HFFc6 (cell line): ENCODE data around the gene ELMO1. TPM values are rescaled to one million over a fixed set of nuclear protein-coding genes. Genes with fewer than 3 reads are reported as not detected.

ENCODE experiments used
- DNase-seq: peaks from one replicate; pipeline ENCODE4 v3.0.0-alpha.2; 2018
- H3K27ac Mint-ChIP-seq: 2 replicates; pipeline ENCODE4 v1.8.0; 2020; ENCODE audit warnings: mild to moderate bottlenecking, mixed read lengths
- H3K27me3 Mint-ChIP-seq: 2 replicates; pipeline ENCODE4 v1.8.0; 2021; ENCODE audit warnings: mild to moderate bottlenecking, moderate library complexity, mixed read lengths; ENCODE audit not compliant: insufficient read depth
- H3K36me3 Mint-ChIP-seq: 2 replicates; pipeline ENCODE4 v1.8.0; 2021; ENCODE audit warnings: low read depth, mixed read lengths
- H3K4me1 Mint-ChIP-seq: 2 replicates; pipeline ENCODE4 v1.8.0; 2020; ENCODE audit warnings: low read depth, mixed read lengths
- H3K4me3 Mint-ChIP-seq: 2 replicates; pipeline ENCODE4 v1.8.0; 2020; ENCODE audit warnings: mild to moderate bottlenecking, moderate library complexity, mixed read lengths
- H3K9me3 Mint-ChIP-seq: 2 replicates; pipeline ENCODE4 v1.8.0; 2020; ENCODE audit warnings: mild to moderate bottlenecking, mixed read lengths
- CTCF ChIP-seq: fragments of 200-600 bp; sonication (generic); IDR thresholded peaks from 2 replicates; pipeline ENCODE4 v1.5.0; 2021; ENCODE audit warnings: antibody characterized with exemption, mild to moderate bottlenecking
- total RNA-seq, 6 experiments: library from RNA; stranded (reverse); fragmentation: NEBNext Ultra II Directional; extraction: Animal tissue kit (Norgen Biotek cat#: 25700); gene quantifications; 2 replicates in 1 of 6; 3 replicates in 5 of 6; pipeline ENCODE4 v1.2.3, GENCODE V29; 2021

Gene ELMO1
- total RNA-seq, 6 experiments from 2014 or later: not detected

GRCh38 chr7:37173670-37174069, 275.0 kb downstream of the ELMO1 start:
- Mint-ChIP-seq H3K4me1 (no peaks in the 10 kb centered on the region), H3K4me3 (no peak overlapping the region), H3K36me3 (no peaks in the 10 kb centered on the region), H3K9me3 (peaks cover 6% of the 10 kb centered on the region; the same call in 1 of the 2 replicates), H3K27me3 (peaks cover 3% of the 10 kb centered on the region; the same call in 1 of the 2 replicates), H3K27ac (no peak overlapping the region)
- DNase-seq: no peak
- no peak for TF ChIP-seq CTCF

- no peak for DNase-seq
- TF ChIP-seq CTCF: no peak
- no peaks in the 10 kb centered on the region for H3K4me1 Mint-ChIP-seq
- peaks cover 4% of the 10 kb centered on the region; the same call in 1 of the 2 replicates for H3K9me3 Mint-ChIP-seq
- no peak overlapping the region for H3K27ac Mint-ChIP-seq
- no peaks in the 10 kb centered on the region for H3K27me3 Mint-ChIP-seq
- H3K36me3 Mint-ChIP-seq: no peaks in the 10 kb centered on the region
- H3K4me3 Mint-ChIP-seq: no peak overlapping the region
Measured at GRCh38 chr7:37162106-37162505, 286.6 kb downstream of the ELMO1 start.

GRCh38 chr7:37160656-37161055, 288.0 kb downstream of the ELMO1 start:
- Mint-ChIP-seq H3K36me3 (no peaks in the 10 kb centered on the region), H3K4me3 (no peak overlapping the region), H3K27me3 (no peaks in the 10 kb centered on the region), H3K4me1 (no peaks in the 10 kb centered on the region), H3K27ac (no peak overlapping the region), H3K9me3 (peaks cover 12% of the 10 kb centered on the region)
- no peak for DNase-seq
- no peak for TF ChIP-seq CTCF

GRCh38 chr7:37153376-37153775, 295.3 kb downstream of the ELMO1 start:
- Mint-ChIP-seq H3K4me1 (no peaks in the 10 kb centered on the region), H3K4me3 (no peak overlapping the region), H3K27me3 (no peaks in the 10 kb centered on the region), H3K27ac (no peak overlapping the region), H3K9me3 (peaks cover 23% of the 10 kb centered on the region), H3K36me3 (no peaks in the 10 kb centered on the region)
- no peak for DNase-seq
- TF ChIP-seq CTCF: no peak

GRCh38 chr7:37151741-37152413, 296.8 kb downstream of the ELMO1 start:
- DNase-seq: no peak
- Mint-ChIP-seq H3K27me3 (no peaks in the 10 kb centered on the region), H3K9me3 (peaks cover 33% of the 10 kb centered on the region), H3K36me3 (no peaks in the 10 kb centered on the region), H3K27ac (no peak overlapping the region), H3K4me3 (no peak overlapping the region), H3K4me1 (no peaks in the 10 kb centered on the region)
- TF ChIP-seq CTCF: no peak
